Hematopoietic multipotent progenitor cell treated with erythropoietin and hydrocortisone succinate and interleukin-3 and kit ligand, for 8 days (in vitro differentiated cells): ENCODE results near the gene CNOT4.

ENCODE experiments used
- DNase-seq: peaks from one replicate; pipeline ENCODE4 v3.0.0-alpha.2; 2015

CNOT4 gene, protein sequence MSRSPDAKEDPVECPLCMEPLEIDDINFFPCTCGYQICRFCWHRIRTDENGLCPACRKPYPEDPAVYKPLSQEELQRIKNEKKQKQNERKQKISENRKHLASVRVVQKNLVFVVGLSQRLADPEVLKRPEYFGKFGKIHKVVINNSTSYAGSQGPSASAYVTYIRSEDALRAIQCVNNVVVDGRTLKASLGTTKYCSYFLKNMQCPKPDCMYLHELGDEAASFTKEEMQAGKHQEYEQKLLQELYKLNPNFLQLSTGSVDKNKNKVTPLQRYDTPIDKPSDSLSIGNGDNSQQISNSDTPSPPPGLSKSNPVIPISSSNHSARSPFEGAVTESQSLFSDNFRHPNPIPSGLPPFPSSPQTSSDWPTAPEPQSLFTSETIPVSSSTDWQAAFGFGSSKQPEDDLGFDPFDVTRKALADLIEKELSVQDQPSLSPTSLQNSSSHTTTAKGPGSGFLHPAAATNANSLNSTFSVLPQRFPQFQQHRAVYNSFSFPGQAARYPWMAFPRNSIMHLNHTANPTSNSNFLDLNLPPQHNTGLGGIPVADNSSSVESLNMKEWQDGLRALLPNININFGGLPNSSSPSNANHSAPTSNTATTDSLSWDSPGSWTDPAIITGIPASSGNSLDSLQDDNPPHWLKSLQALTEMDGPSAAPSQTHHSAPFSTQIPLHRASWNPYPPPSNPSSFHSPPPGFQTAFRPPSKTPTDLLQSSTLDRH

GRCh38 chr7:135509839-135510591, at the start of gene CNOT4:
Gene CNOT4, minus strand, starts transcription at chr7:135510102. Its CDS starts 71,771 bp downstream, at chr7:135438331.
- peak; percentile 96 for DNase-seq

- no peak for DNase-seq
These were observed 49.0 kb upstream of the CNOT4 start for GRCh38 chr7:135558881-135559280.

- peak; percentile 92 for DNase-seq
These were observed 48.5 kb upstream of the CNOT4 start for GRCh38 chr7:135558337-135558767.

DNA sequence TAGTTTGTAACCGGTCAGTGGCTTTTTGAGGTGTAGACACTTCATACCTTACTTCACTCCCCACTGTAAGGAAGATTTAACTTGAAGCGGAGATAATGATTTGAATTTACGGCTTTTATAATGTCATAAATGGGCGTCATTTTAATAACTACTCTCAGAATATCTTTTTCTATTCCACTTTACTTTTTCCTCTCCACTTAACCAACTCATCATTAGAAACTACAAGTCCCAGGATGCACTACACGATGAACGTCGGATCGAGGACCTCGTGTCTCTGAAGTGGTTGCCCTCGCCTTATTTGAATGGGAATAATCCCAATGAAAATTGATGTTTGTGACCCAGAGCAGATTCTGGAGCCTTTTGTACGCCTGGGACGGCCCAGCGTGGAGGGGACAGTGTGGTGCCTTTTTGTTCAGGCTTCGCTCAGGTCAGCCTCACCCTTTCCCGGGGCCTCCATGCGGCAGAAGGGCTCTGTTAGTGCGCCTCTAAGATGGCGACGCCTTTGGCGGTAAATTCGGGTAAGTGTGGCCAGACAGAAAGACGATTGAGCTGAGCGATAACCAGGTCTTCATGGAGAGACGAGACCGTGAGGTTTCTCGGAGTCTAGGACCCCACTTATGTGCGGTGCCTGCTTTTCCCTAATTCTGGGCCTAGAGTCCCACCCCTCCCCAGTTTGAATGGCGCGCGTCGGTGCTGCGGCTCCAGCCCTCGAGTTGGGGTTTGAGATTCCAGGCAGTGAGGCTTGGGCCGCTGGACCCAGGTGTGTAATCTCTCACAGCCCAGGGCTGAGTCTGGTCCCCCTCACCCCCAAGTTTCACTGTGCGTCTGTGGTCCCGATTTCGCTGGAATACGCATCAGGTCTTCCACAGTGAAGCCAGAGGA, 47.8 kb upstream of the CNOT4 start, which contains the start of gene NUP205:
Gene NUP205, plus strand, starts transcription at position 463 of the 882 bp plus-strand sequence. Its CDS starts 28 bp downstream, at position 491.
- DNase-seq = peak; percentile 92

DNA sequence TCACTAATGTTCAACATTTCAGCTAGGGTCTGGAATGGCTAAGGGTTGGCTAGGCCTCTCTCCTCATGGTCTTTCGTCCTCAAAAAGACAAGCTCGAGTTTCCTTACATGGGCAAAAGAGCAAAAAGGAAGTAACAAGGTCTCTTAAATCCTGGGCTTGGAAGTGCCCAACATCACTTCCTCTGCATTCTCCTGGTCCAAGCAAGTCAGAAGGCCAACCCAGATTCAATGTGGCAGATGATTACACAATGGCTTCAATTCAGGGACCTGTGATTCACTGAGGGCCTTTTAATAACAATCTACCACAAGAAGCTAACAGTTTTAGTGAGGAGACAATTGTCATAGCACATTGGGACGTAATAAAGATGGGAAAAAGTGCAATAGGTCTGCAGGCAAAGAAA, 43.4 kb upstream of the CNOT4 start:
- DNase-seq = no peak

DNA sequence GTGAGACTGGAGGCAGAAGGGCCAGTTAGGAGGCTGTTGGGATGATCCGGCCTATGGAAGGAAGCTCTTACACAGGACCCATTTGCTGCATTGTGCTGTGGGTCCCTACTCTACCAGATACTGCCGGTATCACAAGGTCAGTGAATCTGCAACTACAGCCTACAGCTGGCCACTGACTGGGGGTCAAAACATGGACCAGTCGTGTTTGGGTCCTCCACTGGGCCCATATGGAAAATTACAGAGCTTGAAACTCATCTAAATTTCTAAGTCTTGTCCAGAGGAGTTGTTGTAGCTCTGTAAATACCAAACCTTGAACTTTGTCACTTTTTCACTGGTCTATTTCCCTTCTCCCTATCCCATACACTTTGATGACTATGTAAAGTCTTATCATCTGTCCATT, 42.2 kb upstream of the CNOT4 start:
- no peak for DNase-seq

- no peak for DNase-seq
These were observed 40.3 kb upstream of the CNOT4 start for GRCh38 chr7:135550196-135550595.

DNA sequence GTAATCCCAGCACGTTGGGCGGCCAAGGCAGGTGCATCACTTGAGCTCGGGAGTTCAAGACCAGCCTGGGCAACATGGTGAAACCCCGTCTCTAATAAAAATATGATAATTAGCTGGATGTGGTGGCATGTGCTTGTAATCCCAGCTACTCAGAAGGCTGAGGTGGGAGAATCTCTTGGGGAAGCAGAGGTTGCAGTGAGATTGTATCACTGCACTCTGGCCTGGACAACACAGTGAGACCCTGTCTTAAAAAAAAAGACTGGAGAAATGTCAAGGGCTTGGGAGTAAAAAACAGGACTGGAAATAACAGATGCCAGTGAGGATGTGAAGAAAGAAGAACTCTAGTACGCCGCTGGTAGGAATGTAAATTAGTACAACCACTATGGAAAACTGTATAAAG, 31.1 kb upstream of the CNOT4 start:
- no peak for DNase-seq

- DNase-seq = no peak
These were observed 29.7 kb upstream of the CNOT4 start for GRCh38 chr7:135539629-135540028.

GRCh38 chr7:135538376-135538775, 28.5 kb upstream of the CNOT4 start:
- no peak for DNase-seq

- peak; percentile 15 for DNase-seq
These were observed 28.0 kb upstream of the CNOT4 start for GRCh38 chr7:135537905-135538304.

- no peak for DNase-seq
These were observed 27.6 kb upstream of the CNOT4 start for GRCh38 chr7:135537453-135537852.

GRCh38 chr7:135536150-135536549, 26.2 kb upstream of the CNOT4 start:
- DNase-seq = peak; percentile 13

GRCh38 chr7:135527025-135527424, 17.1 kb upstream of the CNOT4 start:
- DNase-seq = no peak

DNA sequence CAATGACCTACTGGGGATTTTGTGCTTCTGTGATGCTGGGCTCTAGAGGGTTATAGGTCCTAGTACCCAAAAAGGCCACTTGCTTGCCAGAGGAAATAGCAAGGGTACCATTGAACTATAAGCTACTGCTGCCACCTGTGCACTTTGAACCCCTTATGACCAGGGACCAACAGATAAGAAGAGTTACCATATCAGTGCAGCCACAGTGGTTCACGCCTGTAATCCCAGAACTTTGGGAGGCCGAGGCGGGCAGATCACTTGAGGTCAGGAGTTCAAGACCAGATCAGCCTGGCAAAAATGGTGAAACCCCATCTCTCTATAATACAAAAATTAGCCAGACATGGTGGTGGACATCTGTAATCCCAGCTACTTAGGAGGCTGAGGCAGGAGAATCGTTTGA, 15.5 kb upstream of the CNOT4 start:
- DNase-seq = no peak

DNA sequence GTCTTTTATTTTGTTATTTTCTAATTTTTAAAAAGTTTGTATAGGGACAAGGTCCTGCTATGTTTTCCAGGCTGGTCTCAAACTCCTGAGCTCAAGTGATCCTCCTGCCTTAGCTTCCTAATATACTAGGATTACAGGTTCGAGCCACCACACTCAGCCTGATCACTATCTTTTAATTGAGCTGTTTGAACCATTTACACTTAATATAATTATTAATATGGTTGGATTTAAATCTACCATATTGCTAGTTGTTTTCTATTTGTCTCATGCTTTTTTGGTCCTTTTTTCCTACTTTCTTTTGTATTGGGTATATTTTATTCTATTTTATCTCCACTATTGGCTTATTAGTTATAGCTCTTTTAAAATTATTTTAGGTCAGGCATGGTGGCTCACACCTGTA, 13.2 kb upstream of the CNOT4 start:
- DNase-seq = no peak

- no peak for DNase-seq
These were observed 12.6 kb upstream of the CNOT4 start for GRCh38 chr7:135522509-135522908.

- DNase-seq = no peak
These were observed 10.0 kb upstream of the CNOT4 start for GRCh38 chr7:135519871-135520270.

- no peak for DNase-seq
These were observed 9.4 kb upstream of the CNOT4 start for GRCh38 chr7:135519233-135519688.

DNA sequence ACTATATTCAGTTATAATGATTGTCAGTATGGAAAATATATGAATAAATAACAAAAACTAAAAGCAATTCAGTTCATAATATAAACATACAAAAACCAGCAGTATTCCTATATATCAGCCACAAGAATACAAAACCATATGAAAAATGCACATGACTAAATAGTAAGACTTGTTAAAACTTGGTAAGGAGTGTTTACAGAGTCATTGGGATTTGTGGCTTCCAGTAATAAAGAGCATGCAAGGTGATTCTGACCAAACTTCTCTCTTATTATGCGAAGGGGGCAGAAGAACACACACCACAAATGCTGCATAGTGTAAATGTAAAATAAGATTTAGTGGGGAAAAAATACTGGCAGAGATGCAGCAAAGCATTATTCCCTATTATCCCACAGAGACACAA, 8.8 kb upstream of the CNOT4 start:
- DNase-seq = no peak

DNA sequence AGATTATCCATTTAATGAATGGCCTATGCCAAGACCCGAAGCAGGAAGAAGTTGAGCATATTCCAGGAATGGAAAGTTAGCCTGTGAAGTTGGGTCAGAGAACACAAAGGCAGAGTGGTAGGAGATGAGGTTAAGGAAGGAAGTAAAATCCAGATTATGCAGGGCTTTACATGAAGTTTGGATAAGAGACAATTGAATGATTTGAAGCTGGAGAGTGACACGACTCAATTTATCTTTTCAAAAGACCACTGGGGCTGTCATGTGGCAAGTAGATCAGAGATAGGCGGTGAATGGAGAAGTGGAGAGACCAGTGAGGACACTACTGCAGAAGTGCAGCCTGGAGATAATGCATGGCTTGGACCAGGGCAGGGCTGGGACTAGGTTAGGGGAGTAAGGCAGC, 7.2 kb upstream of the CNOT4 start:
- peak; percentile 55 for DNase-seq

DNA sequence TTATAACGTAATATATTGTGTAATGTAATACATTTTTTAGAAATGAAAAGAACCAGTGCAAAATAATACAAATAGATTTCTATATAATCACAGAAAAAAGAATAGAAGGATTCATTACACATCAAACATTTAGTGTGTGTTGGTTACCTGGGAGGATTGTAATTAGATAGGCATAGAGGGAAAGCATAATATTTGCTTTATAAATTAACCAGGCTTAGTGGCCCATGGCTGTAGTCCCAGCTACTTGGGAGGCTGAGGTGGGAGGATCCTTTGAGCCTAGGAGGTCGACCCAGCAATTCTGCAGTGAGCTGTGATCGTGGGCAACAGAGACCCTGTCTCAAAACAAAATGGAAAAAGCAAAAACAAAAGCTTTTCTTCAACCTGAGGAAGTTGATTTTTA, 5.0 kb upstream of the CNOT4 start:
- no peak for DNase-seq
